ENCODE measurements around the gene FARP1. TPM values are rescaled to one million over a fixed set of nuclear protein-coding genes. Genes with fewer than 3 reads are reported as not detected.

Gene FARP1
- total RNA-seq, 2 donors from 2014 or later: 0.55 to 2.4 TPM

DNA sequence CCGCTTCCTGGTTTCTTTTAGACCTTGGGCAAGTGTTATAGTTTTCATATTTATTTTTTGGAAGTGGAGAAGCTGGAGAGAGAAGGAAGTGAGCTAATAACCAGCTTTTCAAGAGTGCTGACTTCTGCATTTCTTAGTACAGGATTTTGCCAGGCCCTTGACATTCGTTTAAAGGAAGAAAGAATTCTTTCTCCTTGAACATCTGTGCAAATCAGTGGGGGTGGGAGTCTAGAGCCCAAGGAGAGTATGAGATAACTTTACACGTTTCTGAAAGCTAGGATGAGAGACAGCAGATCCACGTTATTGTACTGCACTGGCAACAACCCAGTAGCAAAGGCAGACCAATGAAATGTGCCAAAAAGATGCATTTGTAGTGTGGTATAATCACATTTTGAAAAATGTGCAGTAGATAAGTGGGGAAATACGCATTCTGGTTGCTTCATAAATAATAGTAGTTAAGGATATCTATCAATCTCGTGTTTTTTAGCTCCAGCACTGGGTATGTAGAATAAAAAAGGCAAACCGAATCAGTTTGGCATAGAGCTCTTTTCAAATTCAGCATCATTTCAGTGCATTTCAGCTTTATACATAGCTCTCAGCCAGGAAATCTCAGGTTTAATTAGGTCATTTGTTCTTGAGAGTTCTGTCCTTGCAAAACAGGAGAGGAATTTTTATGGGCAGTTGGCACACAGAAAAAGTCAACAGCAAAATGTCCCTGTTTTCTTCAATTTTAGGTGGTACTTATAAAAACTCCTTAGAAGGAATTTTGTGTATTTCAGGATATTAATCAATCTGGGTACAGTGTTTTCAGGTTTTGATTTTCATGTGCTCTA lies 29.9 kb downstream of the FARP1 start:
- Mint-ChIP-seq H3K9me3 (no peaks in the 10 kb centered on the region), H3K36me3 (ENCODE audit: insufficient read depth in 2 of 2) (no peaks in the 10 kb centered on the region), H3K27me3 (ENCODE audit: low read depth) (peaks cover 25% of the 10 kb centered on the region), H3K27ac (no peak overlapping the region), H3K4me3 (no peak overlapping the region), H3K4me1 (ENCODE audit: low read depth) (no peaks in the 10 kb centered on the region)
- DNase-seq (no peak), ATAC-seq (replicated peaks in 1 of 2) (no peak)

DNA sequence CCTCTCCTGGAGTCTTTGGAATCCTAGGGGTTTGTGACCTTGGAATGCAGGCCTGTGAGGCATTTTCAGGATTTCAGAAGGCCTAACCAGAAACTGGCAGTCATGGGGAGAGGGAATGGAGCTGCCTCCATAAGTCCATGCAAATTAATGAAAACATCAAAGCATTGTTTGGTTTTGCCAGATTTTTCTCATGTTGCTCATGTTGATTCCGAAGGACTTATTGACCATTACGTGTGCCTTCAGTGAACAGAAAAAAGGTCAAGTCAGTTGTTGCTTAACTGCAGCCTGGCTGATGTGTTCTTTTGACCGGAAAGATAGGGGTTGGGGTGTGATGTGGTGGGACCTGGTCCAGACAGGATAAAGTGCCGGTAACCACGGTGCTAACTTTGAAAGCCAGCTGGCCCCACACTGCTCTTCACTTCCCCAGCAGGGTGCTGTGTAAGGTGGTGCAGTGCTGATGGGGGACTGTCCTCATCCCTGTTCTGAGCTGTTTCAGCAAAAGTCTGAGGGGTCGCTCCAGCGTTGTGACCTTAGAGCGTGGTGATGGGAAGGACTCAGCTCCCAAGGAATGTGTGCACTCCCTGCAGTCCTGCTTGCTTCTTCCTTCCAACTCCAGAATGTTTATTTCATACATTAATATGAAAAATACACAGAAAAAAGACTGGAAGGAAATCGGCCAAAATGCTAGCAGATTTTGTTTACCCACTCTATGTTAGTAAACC lies 30.7 kb downstream of the FARP1 start:
- DNase-seq (no peak), ATAC-seq (replicated peaks in 1 of 2) (no peak)
- Mint-ChIP-seq H3K9me3 (no peaks in the 10 kb centered on the region), H3K4me3 (no peak overlapping the region), H3K36me3 (ENCODE audit: insufficient read depth in 2 of 2) (no peaks in the 10 kb centered on the region), H3K27me3 (ENCODE audit: low read depth) (peaks cover 25% of the 10 kb centered on the region), H3K4me1 (ENCODE audit: low read depth) (no peaks in the 10 kb centered on the region), H3K27ac (no peak overlapping the region)

DNA sequence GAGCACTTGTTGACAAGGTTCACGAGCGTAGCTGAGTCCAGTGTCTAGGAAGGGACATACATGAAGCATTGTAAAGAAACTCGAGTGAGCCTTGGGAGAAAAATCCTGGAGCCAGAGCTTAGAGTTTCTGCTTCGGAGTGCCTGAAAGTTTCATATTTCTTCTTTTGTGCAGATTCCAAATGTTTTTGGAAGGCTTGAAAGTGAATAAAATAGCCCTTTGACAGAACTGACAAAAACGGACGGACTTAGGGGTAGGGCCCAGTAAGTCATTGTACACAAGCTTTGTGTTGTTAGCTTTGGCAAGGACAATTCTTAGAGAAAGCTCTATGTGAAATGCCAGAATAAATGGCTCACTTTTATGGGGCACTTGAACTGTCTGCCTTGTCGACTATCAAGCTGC lies 31.4 kb downstream of the FARP1 start:
- H3K36me3 Mint-ChIP-seq (ENCODE audit: insufficient read depth in 2 of 2): no peaks in the 10 kb centered on the region
- DNase-seq (no peak), ATAC-seq (replicated peaks in 1 of 2) (no peak)
- peaks cover 25% of the 10 kb centered on the region for H3K27me3 Mint-ChIP-seq (ENCODE audit: low read depth)
- no peak overlapping the region for H3K4me3 Mint-ChIP-seq
- H3K27ac Mint-ChIP-seq: no peak overlapping the region
- H3K4me1 Mint-ChIP-seq (ENCODE audit: low read depth): no peaks in the 10 kb centered on the region
- no peaks in the 10 kb centered on the region for H3K9me3 Mint-ChIP-seq

DNA sequence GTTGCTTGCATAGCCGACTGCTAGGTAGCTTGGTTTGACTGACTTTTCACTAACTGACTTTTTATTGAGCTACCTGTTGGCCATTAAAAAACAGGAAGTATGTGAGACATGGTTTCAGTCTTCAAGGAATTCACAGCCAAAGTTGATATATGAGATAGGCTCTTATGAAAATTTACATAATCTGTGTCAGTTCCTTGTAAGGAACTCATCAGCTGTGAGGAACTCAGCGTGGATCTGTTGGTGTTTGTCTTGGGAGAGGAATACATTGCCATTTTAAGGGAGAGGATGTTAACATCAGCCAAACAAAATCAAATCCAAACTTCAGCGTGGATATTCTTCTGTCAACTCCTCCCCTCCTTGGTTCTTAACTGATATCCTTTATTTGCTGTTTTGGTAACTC lies 32.1 kb downstream of the FARP1 start:
- H3K36me3 Mint-ChIP-seq (ENCODE audit: insufficient read depth in 2 of 2): no peaks in the 10 kb centered on the region
- H3K9me3 Mint-ChIP-seq: no peaks in the 10 kb centered on the region
- ATAC-seq (replicated peaks in 1 of 2): no peak
- peaks cover 25% of the 10 kb centered on the region for H3K27me3 Mint-ChIP-seq (ENCODE audit: low read depth)
- no peak overlapping the region for H3K4me3 Mint-ChIP-seq
- H3K4me1 Mint-ChIP-seq (ENCODE audit: low read depth): no peaks in the 10 kb centered on the region
- no peak for DNase-seq
- H3K27ac Mint-ChIP-seq: no peak overlapping the region

DNA sequence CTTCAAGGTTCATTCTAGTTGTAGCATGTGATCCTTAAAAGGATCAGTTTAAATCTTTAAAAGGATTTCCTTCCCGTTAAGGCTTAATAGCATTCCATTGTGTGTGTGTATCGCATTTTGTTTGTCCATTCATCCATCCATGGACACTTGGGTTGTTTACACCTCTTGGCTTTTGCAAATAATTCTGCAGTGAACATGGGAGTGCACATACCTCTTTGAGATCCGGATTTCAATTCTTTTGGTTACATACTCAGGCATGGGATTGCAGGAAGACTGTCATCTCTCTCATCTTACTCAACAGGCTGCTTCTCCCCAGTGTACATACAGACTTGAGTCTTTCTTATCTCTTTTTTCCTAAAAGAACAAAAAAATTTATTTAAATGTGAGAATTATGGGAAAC lies 32.9 kb downstream of the FARP1 start:
- Mint-ChIP-seq H3K4me1 (ENCODE audit: low read depth) (no peaks in the 10 kb centered on the region), H3K27ac (no peak overlapping the region), H3K36me3 (ENCODE audit: insufficient read depth in 2 of 2) (no peaks in the 10 kb centered on the region), H3K27me3 (ENCODE audit: low read depth) (peaks cover 25% of the 10 kb centered on the region), H3K4me3 (no peak overlapping the region), H3K9me3 (no peaks in the 10 kb centered on the region)
- DNase-seq (no peak), ATAC-seq (replicated peaks in 1 of 2) (no peak)

DNA sequence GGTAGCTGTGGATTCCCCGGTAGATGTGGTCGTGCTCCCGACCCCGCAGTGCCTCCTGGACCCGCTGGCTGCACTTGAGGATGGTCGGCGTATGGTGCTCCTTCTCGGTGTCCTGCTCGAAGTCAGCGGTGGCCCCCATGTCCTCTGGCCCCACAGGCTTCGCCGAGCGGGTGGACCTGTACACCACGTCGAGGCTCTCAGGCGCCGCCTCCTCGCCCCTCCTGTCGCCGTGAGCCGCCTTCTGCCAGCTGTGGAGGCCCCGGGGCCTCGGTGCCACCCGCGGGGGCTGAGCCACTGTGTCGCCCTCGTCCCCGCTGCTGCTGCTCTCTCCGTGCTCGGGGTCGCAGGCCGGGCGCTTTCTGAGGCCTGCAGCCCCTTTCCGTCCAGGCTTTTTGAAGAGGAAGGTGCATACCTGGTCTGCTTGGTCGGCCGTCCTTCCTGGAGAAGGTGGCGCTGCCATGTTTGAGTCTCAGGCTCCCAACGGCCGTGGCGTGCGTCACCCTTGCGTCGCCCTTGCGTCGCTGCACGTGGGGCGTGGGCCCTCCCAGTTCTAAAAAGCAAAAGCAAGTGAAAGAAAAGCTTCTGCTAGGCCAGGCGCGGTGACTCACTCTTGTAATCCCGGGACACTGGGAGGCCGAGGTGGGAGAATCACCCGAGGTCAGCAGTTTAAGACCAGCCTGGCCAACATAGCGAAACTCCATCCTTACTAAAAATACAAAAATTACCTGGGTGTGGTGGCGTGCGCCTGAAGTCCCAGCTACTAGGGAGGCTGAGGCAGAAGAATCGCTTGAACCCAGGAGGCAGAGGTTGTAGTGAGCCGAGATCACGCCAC lies 34.1 kb downstream of the FARP1 start, which contains the start of gene RNF113B:
TSS of gene RNF113B (minus strand) at position 493 of the 832 bp plus-strand sequence. CDS start at position 460, 33 bp downstream.
- Mint-ChIP-seq H3K9me3 (no peaks in the 10 kb centered on the region), H3K27me3 (ENCODE audit: low read depth) (peaks cover 15% of the 10 kb centered on the region), H3K4me3 (no peak within 1 kb of the TSS), H3K36me3 (ENCODE audit: insufficient read depth in 2 of 2) (no peaks in the 10 kb centered on the region), H3K27ac (no peak within 1 kb of the TSS), H3K4me1 (ENCODE audit: low read depth) (no peaks in the 10 kb centered on the region)
- DNase-seq (no peak), ATAC-seq (replicated peaks in 1 of 2) (no peak)

DNA sequence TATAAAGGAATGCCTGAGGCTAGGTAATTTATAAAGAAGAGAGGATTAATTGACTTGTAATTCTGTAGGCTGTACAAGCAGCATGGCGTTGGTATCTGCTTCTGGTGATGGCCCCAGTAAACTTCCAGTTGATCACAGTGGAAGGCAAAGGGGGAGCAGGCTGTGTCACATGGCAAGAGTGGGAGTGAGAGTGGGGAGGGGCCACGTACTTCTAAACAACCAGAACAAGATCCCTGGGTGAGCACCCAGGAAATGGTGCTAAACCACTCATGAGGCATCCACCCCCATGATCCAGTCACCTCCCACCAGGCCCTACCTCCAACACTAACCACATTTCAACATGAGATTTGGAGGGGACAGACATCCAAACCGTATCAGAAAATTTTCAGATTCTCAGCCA lies 37.2 kb downstream of the FARP1 start:
- Mint-ChIP-seq H3K27ac (no peak overlapping the region), H3K9me3 (no peaks in the 10 kb centered on the region), H3K4me1 (ENCODE audit: low read depth) (no peaks in the 10 kb centered on the region), H3K36me3 (ENCODE audit: insufficient read depth in 2 of 2) (no peaks in the 10 kb centered on the region), H3K27me3 (ENCODE audit: low read depth) (no peaks in the 10 kb centered on the region), H3K4me3 (no peak overlapping the region)
- ATAC-seq (replicated peaks in 1 of 2) (no peak), DNase-seq (no peak)

DNA sequence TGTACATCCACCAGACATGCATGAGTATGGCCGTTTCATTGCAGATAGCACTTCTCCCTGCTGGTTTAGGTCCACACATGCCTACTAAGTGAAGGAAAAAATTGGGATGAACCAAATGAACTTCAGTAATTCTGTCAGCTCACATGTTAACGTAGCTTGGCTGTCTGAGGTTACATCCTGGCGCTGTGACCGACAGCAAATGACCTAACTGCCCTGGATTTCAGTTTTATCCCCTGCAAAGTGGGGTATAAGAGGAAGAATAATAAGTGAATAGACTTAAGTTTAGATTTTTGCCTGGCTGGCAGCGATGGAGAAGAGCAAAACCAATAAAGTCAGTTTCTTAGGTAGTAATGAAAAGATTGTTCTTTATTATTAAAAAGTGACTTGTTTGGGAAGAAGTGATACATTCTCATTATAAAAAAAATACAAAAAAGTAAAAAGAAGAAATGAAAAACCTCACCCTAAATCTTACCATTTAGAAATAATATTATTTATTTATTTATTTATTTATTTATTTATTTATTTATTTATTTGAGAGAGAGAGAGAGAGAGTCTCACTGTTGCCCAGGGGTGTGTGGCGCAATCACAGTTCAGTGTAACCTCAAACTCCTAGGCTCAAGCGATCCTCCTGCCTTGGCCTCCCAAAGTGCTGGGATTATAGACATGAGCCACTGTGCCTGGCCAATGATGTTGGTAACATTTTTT lies 38.4 kb downstream of the FARP1 start:
- no peak overlapping the region for H3K4me3 Mint-ChIP-seq
- ATAC-seq (replicated peaks in 1 of 2) (no peak), DNase-seq (no peak)
- no peaks in the 10 kb centered on the region for H3K27me3 Mint-ChIP-seq (ENCODE audit: low read depth)
- H3K9me3 Mint-ChIP-seq: no peaks in the 10 kb centered on the region
- H3K36me3 Mint-ChIP-seq (ENCODE audit: insufficient read depth in 2 of 2): no peaks in the 10 kb centered on the region
- H3K27ac Mint-ChIP-seq: no peak overlapping the region
- H3K4me1 Mint-ChIP-seq (ENCODE audit: low read depth): no peaks in the 10 kb centered on the region

DNA sequence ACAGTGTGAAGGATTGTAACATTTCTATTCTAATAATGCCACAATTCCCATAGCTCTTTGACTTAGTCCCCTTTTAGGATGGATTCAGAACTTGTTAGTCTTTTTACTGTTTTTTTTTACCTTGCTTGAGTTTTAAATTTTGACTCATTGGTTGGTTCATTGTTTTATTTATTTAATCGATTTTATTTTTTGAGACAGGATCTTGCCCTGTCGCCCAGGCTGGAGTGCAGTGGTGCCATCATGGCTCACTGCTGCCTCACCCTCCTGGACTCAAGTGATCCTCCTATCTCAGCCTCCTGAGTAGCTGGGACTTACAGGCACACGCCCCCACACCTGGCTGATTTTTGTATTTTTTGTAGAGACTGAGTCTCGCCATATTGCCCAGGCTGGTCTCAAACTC lies 39.3 kb downstream of the FARP1 start:
- Mint-ChIP-seq H3K27ac (no peak overlapping the region), H3K36me3 (ENCODE audit: insufficient read depth in 2 of 2) (no peaks in the 10 kb centered on the region)
- ATAC-seq (replicated peaks in 1 of 2): no peak

DNA sequence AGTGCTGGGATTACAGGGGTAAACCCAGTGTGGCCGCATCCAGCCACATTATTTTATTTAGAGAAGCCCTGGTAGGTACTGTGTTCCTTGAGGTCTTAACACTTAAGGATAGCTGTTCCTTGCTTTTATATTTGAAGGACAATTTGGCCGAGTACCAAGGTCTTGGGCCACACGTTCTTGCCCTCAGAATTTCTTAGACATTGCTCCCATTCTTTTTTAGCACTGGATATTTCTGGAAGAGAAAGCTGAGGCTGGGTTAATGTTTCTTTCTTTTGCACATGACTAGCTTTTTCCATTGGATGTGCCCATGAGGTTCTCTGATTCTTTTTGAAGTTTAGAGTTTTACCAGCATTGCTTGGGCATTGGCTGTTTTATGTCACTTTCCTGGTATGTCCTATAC lies 39.7 kb downstream of the FARP1 start:
- no peak overlapping the region for H3K27ac Mint-ChIP-seq
- no peak overlapping the region for H3K4me3 Mint-ChIP-seq
- DNase-seq (no peak), ATAC-seq (replicated peaks in 1 of 2) (no peak)
- no peaks in the 10 kb centered on the region for H3K27me3 Mint-ChIP-seq (ENCODE audit: low read depth)
- H3K4me1 Mint-ChIP-seq (ENCODE audit: low read depth): no peaks in the 10 kb centered on the region
- no peaks in the 10 kb centered on the region for H3K9me3 Mint-ChIP-seq
- H3K36me3 Mint-ChIP-seq (ENCODE audit: insufficient read depth in 2 of 2): no peaks in the 10 kb centered on the region

More for the DNA sequence above, 39.3 kb downstream of the FARP1 start:
- H3K27me3 Mint-ChIP-seq (ENCODE audit: low read depth): no peaks in the 10 kb centered on the region
- no peak for DNase-seq
- H3K4me3 Mint-ChIP-seq: no peak overlapping the region
- no peaks in the 10 kb centered on the region for H3K4me1 Mint-ChIP-seq (ENCODE audit: low read depth)
- H3K9me3 Mint-ChIP-seq: no peaks in the 10 kb centered on the region

DNA sequence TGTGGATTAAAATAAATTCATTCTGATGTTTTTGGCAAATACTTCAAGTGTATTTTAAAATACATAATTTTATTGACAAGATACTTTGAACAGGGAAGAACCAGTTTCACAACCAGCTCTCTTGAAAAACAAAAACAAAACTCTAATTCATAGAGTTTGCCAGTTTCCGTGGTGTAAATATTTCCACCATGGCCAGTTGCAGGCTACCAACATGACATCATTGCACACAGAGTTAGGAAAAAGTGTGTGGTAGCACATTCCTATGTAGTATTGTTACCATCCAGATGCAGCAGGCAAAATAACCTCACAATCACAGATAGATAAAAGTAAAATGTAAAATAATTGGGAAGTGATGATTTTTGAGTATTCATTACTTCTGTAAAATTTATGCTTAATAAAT lies 41.9 kb downstream of the FARP1 start:
- Mint-ChIP-seq H3K27ac (no peak overlapping the region), H3K4me3 (no peak overlapping the region)

DNA sequence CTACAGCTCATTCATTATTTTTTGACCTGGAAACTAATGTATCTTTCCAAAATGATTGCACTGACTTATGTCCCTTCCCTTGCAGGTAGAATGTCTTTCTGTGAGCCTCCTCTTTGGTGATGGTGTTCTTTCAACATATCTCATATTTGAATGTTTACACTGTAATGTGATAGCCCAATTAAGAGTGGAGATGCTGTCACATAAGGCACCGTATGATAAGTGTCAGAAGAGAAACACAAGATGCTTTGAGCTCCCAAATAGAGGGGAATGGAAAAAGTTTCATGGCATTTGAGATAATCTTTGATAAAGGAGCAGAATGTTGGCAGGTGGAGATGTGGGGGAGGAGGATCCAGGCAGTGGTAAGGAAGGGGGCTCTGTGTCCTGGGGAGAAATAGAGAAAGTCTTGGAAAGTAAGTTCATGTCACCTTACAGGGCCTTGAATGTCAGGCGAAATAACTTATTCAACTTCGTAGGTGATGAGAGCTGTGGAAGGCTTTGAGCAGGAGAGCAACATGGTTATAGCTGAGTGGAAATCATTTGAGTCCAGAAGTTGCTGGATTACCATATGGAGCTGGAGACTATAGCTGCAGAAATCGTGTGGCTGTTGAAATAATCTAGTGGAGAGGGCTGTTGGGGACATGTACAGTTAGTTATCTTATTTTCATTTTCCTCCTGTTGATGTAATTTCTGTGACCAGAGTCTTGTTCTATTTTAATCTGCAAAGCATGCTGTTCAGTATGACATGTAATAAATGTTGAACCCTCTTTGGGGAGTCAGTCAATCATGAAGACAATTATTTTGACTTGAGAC lies 44.5 kb downstream of the FARP1 start:
- H3K4me3 Mint-ChIP-seq: no peak overlapping the region
- DNase-seq (no peak), ATAC-seq (replicated peaks in 1 of 2) (no peak)
- no peaks in the 10 kb centered on the region for H3K27me3 Mint-ChIP-seq (ENCODE audit: low read depth)
- H3K4me1 Mint-ChIP-seq (ENCODE audit: low read depth): no peaks in the 10 kb centered on the region
- no peak overlapping the region for H3K27ac Mint-ChIP-seq
- no peaks in the 10 kb centered on the region for H3K36me3 Mint-ChIP-seq (ENCODE audit: insufficient read depth in 2 of 2)
- H3K9me3 Mint-ChIP-seq: no peaks in the 10 kb centered on the region

More for the DNA sequence above, 41.9 kb downstream of the FARP1 start:
- ATAC-seq (replicated peaks in 1 of 2): no peak
- Mint-ChIP-seq H3K27me3 (ENCODE audit: low read depth) (no peaks in the 10 kb centered on the region), H3K9me3 (no peaks in the 10 kb centered on the region), H3K36me3 (ENCODE audit: insufficient read depth in 2 of 2) (no peaks in the 10 kb centered on the region), H3K4me1 (ENCODE audit: low read depth) (no peaks in the 10 kb centered on the region)
- no peak for DNase-seq
